Right hindlimb (tissue), 1 donor: ENCODE data around the gene DBN1.

Experiments used
- DNase-seq: peaks from one replicate; pipeline ENCODE4 v3.0.0-alpha.2; 2018

Gene DBN1

DNA sequence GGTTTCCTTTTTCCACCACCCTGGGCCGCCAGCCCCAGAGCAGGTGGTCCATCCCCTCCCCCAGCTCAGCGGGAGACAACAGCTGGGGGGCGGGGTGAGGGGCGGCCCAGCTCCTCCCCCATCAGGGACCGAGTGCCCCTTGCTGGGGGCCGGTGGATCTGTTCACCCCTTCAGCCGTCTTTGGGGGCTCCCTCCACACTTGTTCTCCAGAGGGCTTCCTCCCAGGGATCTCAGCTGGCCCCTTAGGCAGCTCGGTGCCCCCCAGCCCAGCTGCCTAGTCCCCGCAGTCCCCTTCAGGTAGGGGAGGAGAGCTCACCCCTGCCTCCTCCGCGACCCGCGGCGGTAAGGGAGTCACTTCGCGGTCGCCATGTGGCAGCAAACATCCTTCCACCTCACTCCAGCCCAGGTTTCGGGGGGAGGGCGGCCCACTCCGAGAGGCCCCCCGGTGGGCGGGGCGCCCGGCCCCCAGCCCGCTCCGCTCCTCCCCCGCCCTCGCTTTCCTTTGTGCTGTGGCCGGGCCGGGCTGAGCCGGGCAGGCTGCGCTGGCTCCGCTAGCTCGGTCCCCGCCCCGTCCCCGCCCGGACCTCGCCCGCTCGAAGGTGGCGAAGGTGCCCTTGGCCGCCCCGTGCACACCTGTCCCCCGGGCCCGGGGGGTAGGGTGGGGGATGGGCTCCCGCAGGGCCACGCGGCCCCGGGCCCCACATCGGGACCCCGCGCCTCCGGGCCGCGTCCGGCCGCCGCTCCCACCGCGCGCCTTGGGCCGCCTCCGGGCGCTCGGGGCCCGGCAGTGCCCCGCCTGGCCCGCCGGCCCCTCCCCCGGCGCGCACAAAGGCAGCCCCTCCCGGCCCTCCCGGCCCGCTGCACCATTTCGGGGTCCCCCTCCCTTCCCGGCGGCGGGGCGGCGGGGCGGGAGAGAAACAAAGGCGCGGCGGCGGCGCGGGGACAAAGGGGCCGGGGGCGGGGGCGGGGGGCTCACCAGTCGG is 683 bp downstream of the DBN1 start:
- DNase-seq = peak; percentile 79

DNA sequence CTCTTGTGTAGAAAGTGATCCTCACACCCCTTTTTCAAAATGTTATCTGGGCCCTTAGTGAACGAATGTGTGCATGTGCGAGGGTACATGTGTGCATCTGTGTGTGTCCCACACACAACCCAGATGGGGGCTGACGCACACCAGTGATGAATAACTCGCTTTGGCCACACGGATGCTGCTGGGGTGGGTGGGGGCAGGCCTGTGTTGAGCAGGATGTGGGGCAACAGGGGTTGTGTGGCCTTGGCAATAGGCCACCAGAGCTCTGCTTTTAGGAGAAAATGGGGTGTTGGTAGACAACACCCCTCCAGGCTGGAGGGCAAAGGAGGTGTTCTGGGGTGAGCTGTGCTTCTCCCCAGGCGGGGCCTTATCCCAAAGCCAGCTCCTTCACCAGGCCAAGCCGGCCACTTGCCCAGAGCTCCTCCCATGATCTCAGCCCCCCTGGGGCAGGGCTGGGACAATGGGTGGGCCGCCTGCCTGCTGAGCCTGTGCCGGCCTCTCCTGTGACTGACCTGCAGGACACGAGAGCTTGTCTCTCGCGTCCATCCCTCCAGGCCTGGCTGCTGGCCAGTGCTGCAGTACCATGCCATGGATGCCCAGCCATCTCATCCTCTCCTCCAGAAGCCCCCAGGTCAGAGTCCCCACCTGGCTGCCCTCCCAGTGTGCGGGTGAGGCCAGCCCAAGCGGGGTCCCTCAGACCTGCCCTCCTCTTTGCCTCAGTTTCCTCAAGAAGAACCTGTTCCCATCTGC is 1.7 kb downstream of the DBN1 start:
- no peak for DNase-seq

DNA sequence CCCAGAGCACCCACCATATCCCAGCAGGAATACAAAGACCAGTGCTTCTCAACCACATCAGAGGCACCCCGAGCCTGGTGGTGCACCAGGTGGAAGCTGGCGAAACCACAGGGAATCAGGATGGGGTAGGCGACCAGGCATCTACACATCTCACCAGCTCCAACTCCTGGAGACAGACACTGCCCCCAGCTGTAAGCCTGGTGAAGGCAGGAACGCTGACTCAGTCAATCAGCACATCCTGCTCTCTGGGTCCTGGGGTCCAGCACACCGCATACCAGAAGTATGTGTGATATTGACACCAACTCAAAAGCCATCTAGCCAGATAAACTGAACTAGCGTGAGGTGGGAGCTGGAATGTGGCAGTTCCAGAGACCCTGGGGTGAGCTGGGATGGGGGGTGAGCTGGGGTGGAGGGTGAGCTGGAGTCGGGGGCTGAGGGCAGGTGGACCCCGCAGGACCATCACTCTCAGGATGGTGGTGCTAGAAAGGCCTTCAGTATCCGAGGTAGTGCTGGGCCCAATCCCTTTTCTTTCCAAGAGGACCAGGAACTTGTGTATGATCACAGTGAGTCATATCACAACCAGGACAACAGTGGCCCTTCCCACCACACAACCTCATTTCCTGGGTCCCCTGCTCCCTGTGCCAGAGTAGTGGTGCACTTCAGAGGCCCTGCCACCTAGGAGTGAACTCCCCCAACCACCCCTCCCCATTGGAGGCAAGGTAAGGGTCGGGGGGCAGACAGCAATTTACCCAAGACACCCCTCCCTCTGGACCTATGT is 2.5 kb downstream of the DBN1 start:
- DNase-seq = no peak

DNA sequence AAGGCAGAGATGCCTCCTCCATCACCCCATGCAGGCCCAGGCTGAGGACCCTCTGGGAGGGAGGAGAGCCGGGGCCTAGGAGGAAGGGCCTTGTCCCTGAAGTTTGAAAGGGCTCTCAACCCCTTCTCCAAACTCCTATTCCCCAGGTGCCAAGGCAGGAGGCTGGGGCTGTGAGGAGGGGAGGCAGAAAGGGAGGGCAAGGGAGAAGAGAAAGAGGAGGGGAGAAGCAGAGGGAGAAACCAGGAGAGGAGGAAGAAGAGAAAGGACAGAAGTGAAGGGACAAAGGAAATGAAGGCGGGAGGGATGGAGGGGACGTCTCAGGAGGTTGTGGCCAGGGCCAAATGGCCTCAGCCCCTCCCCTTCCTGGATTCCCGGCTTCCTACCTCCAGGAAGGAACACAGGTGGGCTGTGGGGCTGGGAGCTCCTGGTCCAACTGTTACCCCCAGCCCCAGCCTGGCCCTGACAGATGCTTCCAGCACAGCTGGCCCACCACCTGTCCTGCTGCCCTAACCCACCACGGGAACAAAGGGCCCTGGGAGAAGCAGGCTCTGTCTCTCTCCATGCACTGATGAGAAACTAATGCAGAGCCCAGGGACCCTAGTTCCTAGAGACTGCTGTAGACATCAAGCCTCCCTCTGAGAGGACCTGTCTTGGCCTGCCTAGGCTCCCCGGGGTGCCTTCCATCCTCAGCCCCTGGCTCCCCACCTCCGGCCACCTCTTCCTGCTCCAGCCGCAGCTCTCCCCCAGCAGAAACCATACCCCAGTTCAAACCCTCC is 3.5 kb downstream of the DBN1 start:
- no peak for DNase-seq

DNA sequence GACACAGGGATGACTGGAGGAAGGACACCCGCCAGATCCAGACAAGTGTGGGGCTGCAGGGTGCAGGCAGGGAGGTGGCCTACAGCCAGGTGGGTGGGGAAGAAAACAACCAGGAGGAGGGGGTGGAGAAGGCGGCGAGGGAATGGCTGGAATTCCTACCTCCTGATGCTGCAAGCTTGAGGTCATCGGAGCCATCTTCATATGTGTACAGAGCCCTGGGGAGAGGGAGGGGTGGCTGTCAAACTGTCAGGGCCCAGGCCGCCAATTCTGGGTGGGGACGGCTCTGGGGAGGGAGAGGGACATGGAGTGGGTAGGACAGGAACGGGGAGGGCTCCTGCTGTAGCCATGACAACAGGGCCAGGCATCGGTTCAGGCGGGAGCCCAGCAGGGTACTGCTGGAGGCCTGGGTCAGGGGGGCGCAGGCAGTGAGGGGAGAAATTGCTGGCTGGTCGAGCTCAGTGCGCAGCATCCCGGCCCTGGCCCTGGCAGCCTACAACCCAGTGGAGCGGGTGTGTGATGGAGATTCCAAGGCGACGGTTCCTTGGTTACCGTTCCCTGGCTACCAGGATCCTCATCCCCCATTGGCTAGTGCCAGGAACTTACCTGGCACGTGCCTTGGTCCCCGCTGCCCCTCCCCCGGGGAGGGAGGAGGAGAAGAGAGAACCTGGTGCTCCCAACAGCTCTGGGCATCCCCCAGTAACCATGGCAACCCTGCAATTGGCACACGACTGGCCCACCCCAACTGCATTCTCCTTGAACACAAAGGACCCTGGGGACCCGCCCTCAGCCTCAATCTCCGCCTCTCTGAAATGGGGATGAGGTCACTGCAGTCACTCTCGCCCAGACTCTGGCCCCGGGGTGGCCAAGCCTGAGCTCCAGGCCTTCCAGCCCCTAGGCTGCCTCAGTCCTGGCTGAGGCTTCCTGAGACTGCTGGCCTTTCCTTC is 4.5 kb downstream of the DBN1 start:
- DNase-seq = peak; percentile 65

DNA sequence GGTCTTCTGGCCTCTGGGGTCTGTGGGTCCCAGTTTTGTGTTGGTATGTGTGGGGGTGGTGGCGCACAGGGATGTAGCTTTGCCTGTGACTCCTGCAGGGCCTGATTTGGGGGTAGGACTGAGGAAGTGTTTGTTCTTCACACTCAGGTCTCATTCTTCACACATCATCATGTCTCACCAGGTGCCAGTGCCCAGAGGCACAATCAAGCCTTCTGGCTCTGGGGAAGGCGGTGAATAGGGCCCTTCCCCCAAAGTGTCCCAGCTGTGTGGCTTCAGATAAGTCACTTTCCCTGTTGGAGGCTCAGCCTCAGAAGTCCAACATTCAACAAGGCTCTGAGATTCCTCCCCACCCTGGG is 5.1 kb downstream of the DBN1 start:
- DNase-seq = no peak

DNA sequence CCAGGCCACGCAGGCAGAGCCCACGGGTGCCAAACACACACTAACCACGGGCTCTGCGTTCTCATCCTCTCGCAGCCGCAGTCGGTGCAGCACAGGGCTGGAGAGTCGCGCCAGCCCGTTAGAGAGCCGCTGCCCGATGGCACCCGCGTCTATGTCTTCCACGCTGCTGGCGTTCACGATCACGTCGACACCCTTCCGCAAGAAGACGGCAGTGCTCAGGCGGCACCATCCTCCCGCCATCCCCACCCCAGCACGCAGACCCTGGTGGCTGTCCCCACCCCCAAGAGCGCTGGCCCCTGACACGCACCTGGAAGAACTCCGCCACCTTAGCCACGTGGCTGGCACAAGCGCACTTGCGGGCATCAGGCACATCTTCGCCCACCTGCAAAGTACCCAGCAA is 6.0 kb downstream of the DBN1 start:
- DNase-seq = no peak

DNA sequence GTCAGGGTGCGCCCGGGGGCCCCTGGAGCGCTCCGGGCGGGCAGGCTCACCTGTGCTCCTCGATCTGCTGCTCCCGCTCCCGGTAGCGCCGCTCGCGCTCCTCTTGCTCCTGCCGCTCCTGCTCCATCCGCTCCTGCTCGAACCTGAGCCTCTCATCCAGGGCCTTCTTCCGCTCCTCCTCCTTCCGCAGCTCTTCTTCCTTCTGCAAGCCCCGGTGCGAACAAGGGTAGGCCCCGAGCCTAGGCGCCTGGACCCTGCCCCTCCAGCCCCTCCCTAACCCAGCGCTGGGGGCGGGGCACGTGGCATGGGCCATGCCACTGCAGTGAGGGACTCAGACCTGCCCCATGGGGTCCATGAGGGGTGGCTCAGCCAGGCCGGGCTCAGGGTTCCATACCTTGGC is 6.6 kb downstream of the DBN1 start:
- no peak for DNase-seq

DNA sequence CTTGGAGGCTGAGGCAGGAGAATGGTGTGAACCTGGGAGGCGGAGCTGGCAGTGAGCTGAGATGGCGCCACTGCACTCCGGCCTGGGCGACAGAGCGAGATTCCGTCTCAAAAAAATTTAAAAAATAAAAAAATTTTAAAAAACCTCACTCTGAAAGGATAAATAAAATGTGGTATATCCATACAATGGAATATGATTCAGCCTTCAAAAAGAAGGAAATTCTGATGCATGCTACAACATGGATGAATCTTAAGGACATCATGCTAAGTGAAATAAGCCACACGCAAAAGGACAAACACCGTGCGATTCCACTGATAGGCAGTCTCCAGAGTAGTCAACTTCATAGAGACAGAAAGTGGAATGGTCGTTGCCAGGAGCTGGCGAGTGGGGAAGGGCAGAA is 8.4 kb downstream of the DBN1 start:
- DNase-seq = no peak

DNA sequence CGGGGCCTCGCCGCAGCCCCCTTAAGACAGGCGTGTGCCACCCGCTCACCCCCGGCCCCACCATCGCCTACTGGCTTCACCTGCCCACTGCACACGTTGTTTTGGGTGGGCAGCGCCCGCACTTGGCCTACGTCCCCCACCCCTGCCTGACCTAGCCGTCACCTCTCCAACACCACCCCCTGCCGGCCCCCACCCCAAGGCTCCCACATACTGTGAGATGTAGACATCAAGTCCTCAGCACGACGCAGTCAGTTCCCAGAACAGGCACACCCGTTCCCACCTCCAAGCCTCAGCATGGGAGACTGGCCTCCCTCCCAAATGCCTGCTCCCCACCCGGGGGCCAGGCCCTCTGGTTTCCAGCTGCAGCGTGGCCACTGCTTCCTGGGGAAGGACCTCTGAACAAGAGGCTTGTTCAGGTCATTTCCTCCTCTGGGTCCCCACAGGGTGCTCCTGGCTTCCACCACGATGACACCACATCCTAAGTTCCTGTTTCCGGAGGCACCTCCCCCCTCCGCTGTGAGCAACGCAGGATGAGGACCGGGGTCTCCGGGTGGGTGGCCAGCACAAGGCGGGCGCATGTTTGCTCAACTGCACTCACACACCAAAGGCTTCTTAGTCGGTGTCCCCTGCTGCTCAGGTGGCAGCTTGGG is 11.3 kb downstream of the DBN1 start:
- DNase-seq = peak; percentile 47

DNA sequence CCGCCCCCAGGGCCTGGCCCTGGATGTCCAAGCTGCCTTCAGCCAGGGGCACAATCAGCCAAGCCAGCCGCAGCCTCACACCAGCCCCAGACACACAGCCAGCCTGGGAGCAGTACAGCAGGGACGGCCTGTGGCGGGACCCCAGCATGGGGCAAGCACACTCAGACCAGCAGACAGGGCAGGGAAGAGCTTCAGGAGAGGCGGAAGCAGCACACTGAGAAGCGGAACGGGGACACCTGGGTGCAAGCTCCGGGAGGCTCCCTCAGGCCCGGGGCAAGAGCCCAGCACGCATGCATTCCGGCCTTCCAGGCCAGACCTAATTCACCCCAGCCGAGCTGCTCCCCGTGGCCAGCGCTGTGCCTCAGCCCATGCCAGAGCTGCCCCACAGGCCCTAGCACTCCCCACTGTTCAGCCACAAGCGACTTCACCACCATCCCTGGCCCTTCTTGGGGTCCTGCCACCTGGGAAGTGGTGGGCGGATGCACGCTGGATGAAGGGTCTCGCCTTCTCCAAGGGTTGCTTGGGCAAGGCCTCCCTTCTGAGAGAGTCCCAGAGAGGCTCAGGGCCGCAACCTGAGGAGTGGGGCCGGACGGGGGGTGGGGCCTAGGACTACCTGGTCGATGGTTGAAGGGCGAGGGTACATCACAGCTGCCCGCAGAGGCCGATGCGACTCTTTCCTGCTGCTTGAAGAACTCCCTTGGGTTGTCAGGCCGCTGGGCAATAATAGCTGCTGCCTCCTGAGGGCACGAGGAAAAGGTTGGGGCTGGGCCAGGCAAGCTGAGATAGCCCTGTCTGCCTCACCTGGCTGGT is 13.4 kb downstream of the DBN1 start:
- DNase-seq = no peak

DNA sequence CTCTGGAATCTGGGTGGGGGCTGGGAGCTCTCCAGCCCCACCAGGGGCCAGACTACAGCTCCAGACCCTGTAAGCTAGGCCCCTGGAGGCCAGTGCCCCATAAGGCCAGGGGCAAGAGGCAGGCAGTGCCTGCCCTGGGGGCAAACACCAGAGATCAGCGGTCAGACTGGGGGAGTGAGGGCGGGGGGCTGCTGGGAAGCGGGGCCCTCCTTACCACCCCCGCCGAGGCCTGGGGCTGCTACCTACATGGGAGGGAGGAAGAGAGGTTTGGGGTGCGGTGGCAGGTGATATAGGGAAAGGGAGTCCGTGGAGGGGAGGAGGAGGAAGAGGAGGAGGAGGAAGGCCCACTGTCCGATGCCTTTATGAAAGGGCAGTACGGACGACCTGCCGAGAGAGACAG is 14.1 kb downstream of the DBN1 start:
- no peak for DNase-seq

DNA sequence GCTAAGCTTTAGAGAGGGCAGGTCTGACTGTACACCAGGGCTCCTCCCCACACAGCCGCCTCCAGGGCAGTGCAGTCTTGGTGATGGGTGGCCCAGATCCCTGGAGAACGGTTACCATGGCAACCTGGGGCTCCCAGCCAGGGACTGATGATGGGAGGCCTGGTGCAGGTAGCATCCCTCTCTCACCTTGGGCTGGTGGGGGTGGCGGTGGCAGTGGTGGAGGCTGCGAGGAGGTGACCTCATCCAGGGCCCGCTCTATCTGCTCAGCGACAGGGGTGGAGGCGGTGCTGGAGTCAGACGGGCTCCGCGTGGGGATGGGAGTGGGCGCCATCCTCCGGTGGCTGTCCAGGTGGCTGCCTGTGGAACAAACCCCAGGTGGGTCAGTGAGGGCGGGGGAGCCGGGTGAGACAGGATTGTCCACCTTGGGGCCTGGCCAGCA is 14.5 kb downstream of the DBN1 start:
- no peak for DNase-seq

DNA sequence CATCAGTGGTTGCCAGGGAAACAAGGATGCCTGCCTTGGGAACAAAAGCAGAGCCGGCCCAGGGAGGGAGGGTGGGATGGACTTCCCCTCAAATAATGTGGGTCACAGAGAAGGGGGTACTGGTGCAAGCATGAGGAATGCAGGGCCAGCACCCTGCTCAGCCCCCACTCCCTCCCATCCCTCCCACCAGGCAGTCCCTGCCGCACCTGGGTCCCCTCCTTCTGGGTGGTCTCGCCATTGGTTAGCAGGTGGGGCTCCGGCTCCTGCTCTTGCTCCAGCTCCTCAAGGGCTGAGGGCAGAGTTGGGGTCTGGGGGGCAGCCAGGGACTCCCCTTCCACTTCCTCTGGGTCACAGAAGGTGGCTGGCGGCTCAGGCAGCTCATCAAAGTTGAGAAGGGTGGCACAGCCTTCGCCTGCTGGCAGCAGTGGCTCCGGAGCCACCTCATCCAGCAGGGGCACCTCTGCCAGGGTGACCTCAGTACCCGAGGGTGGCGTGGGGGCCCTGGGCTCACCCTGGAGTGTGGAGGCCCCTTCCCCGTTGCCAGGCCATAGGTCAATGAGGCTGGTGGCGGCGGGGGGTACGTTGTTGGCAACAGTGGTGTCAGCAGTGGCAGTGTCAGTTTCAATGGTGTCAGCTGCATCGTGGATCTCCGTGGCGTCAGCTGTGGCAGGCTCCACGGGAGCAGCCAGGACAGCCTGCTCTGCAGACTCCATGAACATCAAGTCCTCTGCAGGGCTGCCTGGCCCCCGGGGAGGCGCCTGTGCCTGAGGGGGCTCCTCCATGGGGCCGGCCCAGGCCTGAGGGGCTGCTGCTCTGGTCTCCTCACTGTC is 15.4 kb downstream of the DBN1 start:
- DNase-seq = no peak

DNA sequence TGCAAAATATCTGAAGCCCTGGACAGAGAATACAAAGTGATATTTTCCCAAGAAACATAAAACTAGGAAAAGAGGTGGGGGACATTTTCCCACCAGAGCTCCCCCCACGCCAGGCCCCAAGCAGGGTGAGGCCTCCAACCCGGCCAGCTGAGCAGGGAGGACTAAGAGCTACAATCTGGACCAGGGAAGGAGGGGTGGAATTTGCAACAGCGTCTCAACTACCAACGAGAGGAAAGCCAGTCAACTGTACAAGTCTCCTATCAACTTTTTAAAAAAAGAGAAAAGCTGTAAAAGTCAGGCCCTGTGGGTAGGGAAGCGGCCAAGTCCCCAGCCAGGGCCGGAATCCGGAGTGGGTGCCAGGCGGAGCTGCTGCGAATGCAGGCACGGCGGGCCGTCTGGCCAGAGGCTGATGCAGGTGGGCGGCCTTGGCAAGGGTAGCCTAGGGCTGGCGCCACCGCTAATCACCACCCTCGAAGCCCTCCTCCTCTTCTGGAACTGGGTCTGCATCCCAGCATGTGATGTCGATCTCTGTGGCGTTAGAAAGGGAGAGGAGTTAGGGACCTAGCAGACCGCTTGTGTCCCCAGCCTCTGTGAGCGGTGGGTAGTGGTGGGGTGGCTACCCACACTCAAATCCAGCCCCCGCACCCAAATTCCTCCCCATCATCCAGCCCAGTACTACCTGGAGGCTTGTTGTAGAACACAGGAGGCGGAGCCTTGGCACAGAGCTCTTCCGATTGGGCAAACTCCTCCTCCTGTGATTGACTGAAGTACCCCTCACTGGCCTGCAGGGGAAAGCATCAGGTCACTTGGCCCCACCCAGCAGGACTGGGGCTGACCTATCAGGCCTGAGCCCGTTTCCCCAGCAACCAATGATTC is 16.2 kb downstream of the DBN1 start:
- peak; percentile 91 for DNase-seq

DNA sequence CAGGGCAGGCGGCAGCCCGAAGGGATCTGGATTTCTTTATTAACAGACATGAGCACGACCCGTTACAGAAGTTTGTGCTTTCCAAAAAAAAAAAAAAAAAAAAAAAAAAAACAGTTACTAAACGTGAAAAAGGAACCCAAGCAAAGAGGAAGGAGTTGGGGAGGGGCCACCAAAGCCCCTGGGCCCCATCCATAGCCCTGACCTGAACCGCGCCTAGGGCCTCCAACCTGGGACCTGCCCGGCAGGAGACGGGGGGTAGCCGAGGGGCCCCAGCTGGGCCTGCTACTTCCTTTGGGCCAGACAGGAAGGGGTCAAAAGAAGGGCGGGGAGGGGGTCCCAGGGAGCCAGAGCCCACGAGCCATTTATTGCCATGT is 16.9 kb downstream of the DBN1 start:
- DNase-seq = no peak

DNA sequence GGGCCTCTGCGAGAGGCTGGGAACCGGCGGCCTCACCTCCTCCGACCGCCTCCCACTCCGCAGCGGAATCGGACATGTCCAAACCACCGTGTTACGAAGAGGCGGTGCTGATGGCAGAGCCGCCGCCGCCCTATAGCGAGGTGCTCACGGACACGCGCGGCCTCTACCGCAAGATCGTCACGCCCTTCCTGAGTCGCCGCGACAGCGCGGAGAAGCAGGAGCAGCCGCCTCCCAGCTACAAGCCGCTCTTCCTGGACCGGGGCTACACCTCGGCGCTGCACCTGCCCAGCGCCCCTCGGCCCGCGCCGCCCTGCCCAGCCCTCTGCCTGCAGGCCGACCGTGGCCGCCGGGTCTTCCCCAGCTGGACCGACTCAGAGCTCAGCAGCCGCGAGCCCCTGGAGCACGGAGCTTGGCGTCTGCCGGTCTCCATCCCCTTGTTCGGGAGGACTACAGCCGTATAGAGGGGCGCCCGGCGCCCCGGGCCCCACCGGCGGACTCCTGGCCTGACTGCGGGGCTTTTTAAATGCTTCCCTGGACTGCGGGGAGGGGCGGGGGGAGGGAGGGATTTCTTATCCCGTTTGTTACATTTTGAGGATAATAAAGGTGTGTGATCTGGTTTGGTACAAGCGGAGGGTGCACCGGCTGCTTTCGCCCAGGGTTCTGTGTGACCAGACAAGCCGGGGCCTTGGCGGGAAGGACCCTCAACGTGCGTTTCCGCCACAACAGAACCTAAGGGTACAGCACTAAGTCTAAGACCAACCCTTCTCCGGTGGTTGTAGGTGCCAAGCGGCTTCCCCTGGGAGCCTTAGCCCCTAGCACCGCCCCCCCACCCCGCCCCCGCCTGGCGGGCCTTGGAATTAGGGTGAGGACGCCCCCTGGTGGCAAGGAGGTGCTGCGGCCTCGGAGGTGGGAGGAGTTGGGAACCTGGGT is 17.5 kb downstream of the DBN1 start:
- DNase-seq = peak; percentile 92
